Mesodermal cell (in vitro differentiated cells): ENCODE measurements around the gene ZNF527.
"Not testable (repeated sequence)": the region's sequence is repeated elsewhere in the genome, so short reads cannot be mapped to it uniquely, and the experiment has no call there.

ENCODE experiments used
- H3K27ac ChIP-seq: 2 replicates; pipeline ENCODE4 v1.7.0; 2013; ENCODE audit warnings: mild to moderate bottlenecking, low read depth, low read length, moderate library complexity; ENCODE audit not compliant: severe bottlenecking
- H3K36me3 ChIP-seq: 2 replicates; pipeline ENCODE4 v1.7.1; 2013; ENCODE audit warnings: mild to moderate bottlenecking, low read length, moderate library complexity; ENCODE audit not compliant: control insufficient read depth, insufficient read depth
- H3K4me1 ChIP-seq: one replicate; pipeline ENCODE4 v1.7.1; 2013; ENCODE audit warnings: mild to moderate bottlenecking, low read length; ENCODE audit not compliant: insufficient read depth, control insufficient read depth, poor library complexity, severe bottlenecking
- H3K4me3 ChIP-seq: 2 replicates; pipeline ENCODE4 v1.7.0; 2013; ENCODE audit warnings: low read length, control low read depth, mild to moderate bottlenecking; ENCODE audit not compliant: insufficient read depth, poor library complexity, severe bottlenecking; ENCODE audit errors: extremely low read depth
- H3K9me3 ChIP-seq: 2 replicates; pipeline ENCODE4 v1.7.1; 2013; ENCODE audit warnings: mild to moderate bottlenecking, low read length, moderate library complexity; ENCODE audit not compliant: control insufficient read depth
- WGBS, 2 experiments: methylation state at CpG; one replicate each; pipeline ENCODE4 v1.1.5; 2013; ENCODE audit warnings: missing lambda C conversion rate in 2 of 2; ENCODE audit not compliant: insufficient coverage in 2 of 2; 5-methylcytosine and 5-hydroxymethylcytosine counted together

ZNF527 gene

GRCh38 chr19:37361994-37362393, 8.9 kb upstream of the ZNF527 start:
- 86 to 100% methylated on average over 1 of the region's 1 CpG for WGBS, 2 experiments
- peaks cover 71% of the 10 kb centered on the region for H3K36me3 ChIP-seq
- H3K4me3 ChIP-seq: no peak overlapping the region
- H3K27ac ChIP-seq: no peak overlapping the region
- peaks cover 40% of the 10 kb centered on the region for H3K9me3 ChIP-seq
- no peaks in the 10 kb centered on the region for H3K4me1 ChIP-seq

GRCh38 chr19:37362733-37363132, 8.2 kb upstream of the ZNF527 start:
- 87 to 100% methylated on average over 1 to 6 of the region's 6 CpGs for WGBS, 2 experiments
- Histone ChIP-seq H3K9me3 (peaks cover 40% of the 10 kb centered on the region), H3K4me1 (no peaks in the 10 kb centered on the region), H3K4me3 (no peak overlapping the region), H3K27ac (no peak overlapping the region), H3K36me3 (peaks cover 64% of the 10 kb centered on the region)

GRCh38 chr19:37370386-37370879, 466 bp upstream of the ZNF527 start:
- not testable (repeated sequence) for H3K27ac ChIP-seq, H3K4me1 ChIP-seq
- 47 to 53% methylated on average over 15 to 18 of the region's 18 CpGs for WGBS, 2 experiments
- H3K9me3 ChIP-seq: peaks cover 33% of the 10 kb centered on the region
- peaks cover 15% of the 10 kb centered on the region for H3K36me3 ChIP-seq
- peak overlapping the region; percentile 61 for H3K4me3 ChIP-seq

- Histone ChIP-seq H3K27ac (no peak overlapping the region), H3K36me3 (peaks cover 51% of the 10 kb centered on the region), H3K4me1 (no peaks in the 10 kb centered on the region), H3K9me3 (peaks cover 65% of the 10 kb centered on the region), H3K4me3 (no peak overlapping the region)
- WGBS, 2 experiments: 90% methylated on average over 2 of the region's 4 CpGs; no CpG with 5 or more reads in 1 of the 2 experiments
These were observed 18.3 kb downstream of the ZNF527 start for GRCh38 chr19:37389234-37389633.

- 100% methylated on average over 1 of the region's 6 CpGs; no CpG with 5 or more reads in 1 of the 2 experiments for WGBS, 2 experiments
- not testable (repeated sequence) for H3K27ac ChIP-seq, H3K4me1 ChIP-seq, H3K4me3 ChIP-seq
- Histone ChIP-seq H3K9me3 (peaks cover 63% of the 10 kb centered on the region), H3K36me3 (peaks cover 37% of the 10 kb centered on the region)
These were observed 20.5 kb downstream of the ZNF527 start for GRCh38 chr19:37391399-37391798.

GRCh38 chr19:37401078-37401477, 30.2 kb downstream of the ZNF527 start:
- no peaks in the 10 kb centered on the region for H3K36me3 ChIP-seq

GRCh38 chr19:37403403-37403802, 32.5 kb downstream of the ZNF527 start:
- H3K27ac ChIP-seq: no peak overlapping the region
- H3K9me3 ChIP-seq: peaks cover 61% of the 10 kb centered on the region
- WGBS, 2 experiments: 92 to 93% methylated on average over 25 to 30 of the region's 34 CpGs
- H3K4me1 ChIP-seq: no peaks in the 10 kb centered on the region
- H3K4me3 ChIP-seq: no peak overlapping the region
- H3K36me3 ChIP-seq: no peaks in the 10 kb centered on the region

More at GRCh38 chr19:37401078-37401477, 30.2 kb downstream of the ZNF527 start:
- Histone ChIP-seq H3K9me3 (peaks cover 59% of the 10 kb centered on the region), H3K4me3 (no peak overlapping the region), H3K27ac (no peak overlapping the region), H3K4me1 (no peaks in the 10 kb centered on the region)
- 100% methylated on average over 1 of the region's 1 CpG; no CpG with 5 or more reads in 1 of the 2 experiments for whole genome bisulfite sequencing, 2 experiments

- WGBS, 2 experiments: no CpG with 5 or more reads among the region's 6 CpGs
- peaks cover 55% of the 10 kb centered on the region for H3K9me3 ChIP-seq
- not testable (repeated sequence) for H3K27ac ChIP-seq, H3K4me1 ChIP-seq, H3K36me3 ChIP-seq, H3K4me3 ChIP-seq
These were observed 35.4 kb downstream of the ZNF527 start for GRCh38 chr19:37406140-37406846.

GRCh38 chr19:37412700-37413099, 41.8 kb downstream of the ZNF527 start:
- Histone ChIP-seq H3K9me3 (peaks cover 48% of the 10 kb centered on the region), H3K4me1 (no peaks in the 10 kb centered on the region), H3K36me3 (peaks cover 13% of the 10 kb centered on the region), H3K4me3 (no peak overlapping the region), H3K27ac (no peak overlapping the region)
- no CpG with 5 or more reads among the region's 2 CpGs for WGBS, 2 experiments

GRCh38 chr19:37413313-37414084, 42.6 kb downstream of the ZNF527 start:
- Histone ChIP-seq H3K9me3 (peaks cover 46% of the 10 kb centered on the region), H3K36me3 (peaks cover 13% of the 10 kb centered on the region), H3K4me3 (no peak overlapping the region), H3K4me1 (no peaks in the 10 kb centered on the region), H3K27ac (no peak overlapping the region)
- WGBS, 2 experiments: 100% methylated on average over 1 of the region's 1 CpG; no CpG with 5 or more reads in 1 of the 2 experiments
